WTC11 (cell line): ENCODE results near the gene CCDC195. TPM values are rescaled to one million over a fixed set of nuclear protein-coding genes. Genes with fewer than 3 reads are reported as not detected.

ENCODE experiments used
- ATAC-seq: fragments of 200-7000 bp; cut with Tn5 transposase; 2 replicates; pipeline ENCODE4 v1.10.0; 2021; ENCODE audit warnings: mild to moderate bottlenecking, moderate library complexity
- CTCF ChIA-PET: fragments of 300-600 bp; sonication (Branson Sonifier 250); formaldehyde crosslinking; loops from one replicate; lab custom pipeline; 2021; ENCODE audit warnings: antibody characterized with exemption; lab: Charles Lee
- POLR2A ChIA-PET: fragments of 350-600 bp; sonication (Branson Sonifier 250); formaldehyde crosslinking; loops from one replicate; lab custom pipeline; 2021; ENCODE audit warnings: antibody characterized with exemption; lab: Charles Lee
- DNase-seq: peaks from one replicate; pipeline ENCODE4 v3.0.0; 2021; ENCODE audit warnings: low spot score
- H3K27ac Mint-ChIP-seq: 2 replicates; pipeline ENCODE4 v1.8.0; 2021; ENCODE audit warnings: mixed read lengths
- H3K27me3 Mint-ChIP-seq: 2 replicates; pipeline ENCODE4 v1.8.0; 2021; ENCODE audit warnings: low read depth, mild to moderate bottlenecking, moderate library complexity, mixed read lengths
- H3K36me3 Mint-ChIP-seq: 2 replicates; pipeline ENCODE4 v1.8.0; 2021; ENCODE audit warnings: mixed read lengths
- H3K4me1 Mint-ChIP-seq: 2 replicates; pipeline ENCODE4 v1.8.0; 2022; ENCODE audit warnings: mixed read lengths
- H3K4me3 Mint-ChIP-seq: 2 replicates; pipeline ENCODE4 v1.8.0; 2021; ENCODE audit warnings: mild to moderate bottlenecking, moderate library complexity, mixed read lengths
- H3K9me3 Mint-ChIP-seq: 2 replicates; pipeline ENCODE4 v1.8.0; 2021; ENCODE audit warnings: mixed read lengths
- ETV6 ChIP-seq: sonication (generic); formaldehyde crosslinking; IDR thresholded peaks from 2 replicates; pipeline ENCODE4 v1.8.1; 2022; ENCODE audit warnings: mild to moderate bottlenecking, missing genetic modification reagents
- IRF2 ChIP-seq: sonication (generic); formaldehyde crosslinking; IDR thresholded peaks from 2 replicates; pipeline ENCODE4 v1.8.0; 2022; ENCODE audit warnings: low read depth, missing genetic modification reagents, borderline replicate concordance
- JAZF1 ChIP-seq: fragments of 250-450 bp; sonication (Bioruptor Pico); IDR thresholded peaks from 2 replicates; pipeline ENCODE4 v1.9.0; 2021; ENCODE audit warnings: moderate library complexity, mild to moderate bottlenecking, inconsistent platforms
- MXD4 ChIP-seq: fragments of 250-450 bp; sonication (Bioruptor Pico); IDR thresholded peaks from 2 replicates; pipeline ENCODE4 v1.8.0; 2021; ENCODE audit warnings: mild to moderate bottlenecking, moderate library complexity, borderline replicate concordance
- MYBL2 ChIP-seq: sonication (generic); formaldehyde crosslinking; IDR thresholded peaks from 2 replicates; pipeline ENCODE4 v1.8.1; 2023; ENCODE audit warnings: mild to moderate bottlenecking, moderate library complexity, missing genetic modification reagents
- NR3C1 ChIP-seq: sonication (generic); formaldehyde crosslinking; conservative IDR thresholded peaks from 2 replicates; pipeline ENCODE4 v1.8.1; 2023; ENCODE audit warnings: low read depth, mild to moderate bottlenecking, missing genetic modification reagents
- SOX15 ChIP-seq: fragments of 250-450 bp; sonication (Bioruptor Pico); IDR thresholded peaks from 2 replicates; pipeline ENCODE4 v1.9.0; 2021; ENCODE audit warnings: mild to moderate bottlenecking
- TEAD1 ChIP-seq: sonication (generic); formaldehyde crosslinking; IDR thresholded peaks from 2 replicates; pipeline ENCODE4 v1.8.0; 2022; ENCODE audit warnings: mild to moderate bottlenecking, missing genetic modification reagents
- total RNA-seq: library from RNA; stranded (reverse); gene quantifications from 3 replicates; pipeline ENCODE4 v1.2.3, GENCODE V29; 2021
- TF ChIP-seq, protein P1 (sequence below): sonication (generic); formaldehyde crosslinking; conservative IDR thresholded peaks from 2 replicates; pipeline ENCODE4 v1.8.1; 2023; ENCODE audit warnings: mild to moderate bottlenecking, low read depth, missing genetic modification reagents, moderate library complexity
- TF ChIP-seq, protein P2 (sequence below): sonication (generic); formaldehyde crosslinking; IDR thresholded peaks from 2 replicates; pipeline ENCODE4 v1.8.1; 2023; ENCODE audit warnings: mild to moderate bottlenecking, missing genetic modification reagents
- TF ChIP-seq, protein P3 (sequence below): sonication (generic); formaldehyde crosslinking; IDR thresholded peaks from 2 replicates; pipeline ENCODE4 v1.8.0; 2022; ENCODE audit warnings: mild to moderate bottlenecking, missing genetic modification reagents
- TF ChIP-seq, protein P4 (sequence below): sonication (generic); formaldehyde crosslinking; IDR thresholded peaks from 2 replicates; pipeline ENCODE4 v1.8.1; 2022; ENCODE audit warnings: missing genetic modification reagents, borderline replicate concordance
- TF ChIP-seq, protein P5 (sequence below): sonication (generic); formaldehyde crosslinking; IDR thresholded peaks from 2 replicates; pipeline ENCODE4 v1.8.1; 2023; ENCODE audit warnings: mild to moderate bottlenecking, missing genetic modification reagents
- TF ChIP-seq, protein P6 (sequence below): sonication (generic); formaldehyde crosslinking; IDR thresholded peaks from 2 replicates; pipeline ENCODE4 v1.8.0; 2022; ENCODE audit warnings: missing genetic modification reagents
- TF ChIP-seq, protein P7 (sequence below): sonication (generic); formaldehyde crosslinking; IDR thresholded peaks from 2 replicates; pipeline ENCODE4 v1.8.0; 2023; ENCODE audit warnings: missing genetic modification reagents, mild to moderate bottlenecking, borderline replicate concordance
- TF ChIP-seq, protein P8 (sequence below): sonication (generic); formaldehyde crosslinking; IDR thresholded peaks from 2 replicates; pipeline ENCODE4 v1.8.1; 2022; ENCODE audit warnings: mild to moderate bottlenecking, moderate library complexity, missing genetic modification reagents

The CCDC195 gene
- total RNA-seq, 1 experiment from 2014 or later = not detected

DNA sequence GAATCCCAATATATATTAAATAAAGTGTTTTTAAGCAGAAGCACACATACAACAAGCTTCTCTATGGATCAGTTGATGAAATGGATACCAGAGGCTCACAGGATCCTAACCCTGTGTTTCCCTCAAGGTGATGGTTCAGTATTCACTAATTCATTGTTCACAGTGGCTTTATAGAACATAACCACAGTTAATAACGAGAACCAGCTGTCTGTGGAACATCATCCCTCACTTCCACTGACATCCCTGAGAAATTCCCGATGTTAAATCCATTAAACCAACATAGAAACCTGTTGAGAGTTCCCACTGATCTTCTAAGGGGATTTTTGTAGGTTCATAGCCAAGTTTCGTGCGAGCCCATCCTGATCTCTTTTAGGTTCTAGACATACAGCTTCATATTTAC is 29.0 kb downstream of the CCDC195 start:
- H3K4me1 Mint-ChIP-seq = no peaks in the 10 kb centered on the region
- TF ChIP-seq, protein P1, sequence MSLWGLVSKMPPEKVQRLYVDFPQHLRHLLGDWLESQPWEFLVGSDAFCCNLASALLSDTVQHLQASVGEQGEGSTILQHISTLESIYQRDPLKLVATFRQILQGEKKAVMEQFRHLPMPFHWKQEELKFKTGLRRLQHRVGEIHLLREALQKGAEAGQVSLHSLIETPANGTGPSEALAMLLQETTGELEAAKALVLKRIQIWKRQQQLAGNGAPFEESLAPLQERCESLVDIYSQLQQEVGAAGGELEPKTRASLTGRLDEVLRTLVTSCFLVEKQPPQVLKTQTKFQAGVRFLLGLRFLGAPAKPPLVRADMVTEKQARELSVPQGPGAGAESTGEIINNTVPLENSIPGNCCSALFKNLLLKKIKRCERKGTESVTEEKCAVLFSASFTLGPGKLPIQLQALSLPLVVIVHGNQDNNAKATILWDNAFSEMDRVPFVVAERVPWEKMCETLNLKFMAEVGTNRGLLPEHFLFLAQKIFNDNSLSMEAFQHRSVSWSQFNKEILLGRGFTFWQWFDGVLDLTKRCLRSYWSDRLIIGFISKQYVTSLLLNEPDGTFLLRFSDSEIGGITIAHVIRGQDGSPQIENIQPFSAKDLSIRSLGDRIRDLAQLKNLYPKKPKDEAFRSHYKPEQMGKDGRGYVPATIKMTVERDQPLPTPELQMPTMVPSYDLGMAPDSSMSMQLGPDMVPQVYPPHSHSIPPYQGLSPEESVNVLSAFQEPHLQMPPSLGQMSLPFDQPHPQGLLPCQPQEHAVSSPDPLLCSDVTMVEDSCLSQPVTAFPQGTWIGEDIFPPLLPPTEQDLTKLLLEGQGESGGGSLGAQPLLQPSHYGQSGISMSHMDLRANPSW = no peak
- TF ChIP-seq, protein P2, sequence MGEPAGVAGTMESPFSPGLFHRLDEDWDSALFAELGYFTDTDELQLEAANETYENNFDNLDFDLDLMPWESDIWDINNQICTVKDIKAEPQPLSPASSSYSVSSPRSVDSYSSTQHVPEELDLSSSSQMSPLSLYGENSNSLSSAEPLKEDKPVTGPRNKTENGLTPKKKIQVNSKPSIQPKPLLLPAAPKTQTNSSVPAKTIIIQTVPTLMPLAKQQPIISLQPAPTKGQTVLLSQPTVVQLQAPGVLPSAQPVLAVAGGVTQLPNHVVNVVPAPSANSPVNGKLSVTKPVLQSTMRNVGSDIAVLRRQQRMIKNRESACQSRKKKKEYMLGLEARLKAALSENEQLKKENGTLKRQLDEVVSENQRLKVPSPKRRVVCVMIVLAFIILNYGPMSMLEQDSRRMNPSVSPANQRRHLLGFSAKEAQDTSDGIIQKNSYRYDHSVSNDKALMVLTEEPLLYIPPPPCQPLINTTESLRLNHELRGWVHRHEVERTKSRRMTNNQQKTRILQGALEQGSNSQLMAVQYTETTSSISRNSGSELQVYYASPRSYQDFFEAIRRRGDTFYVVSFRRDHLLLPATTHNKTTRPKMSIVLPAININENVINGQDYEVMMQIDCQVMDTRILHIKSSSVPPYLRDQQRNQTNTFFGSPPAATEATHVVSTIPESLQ = no peak
- TF ChIP-seq ETV6 (CRISPR knock-in tag) (no peak), JAZF1 (CRISPR knock-in tag) (no peak), NR3C1 (no peak), IRF2 (CRISPR knock-in tag) (no peak), SOX15 (no peak), TEAD1 (CRISPR knock-in tag) (no peak), MYBL2 (CRISPR knock-in tag) (no peak), MXD4 (CRISPR knock-in tag) (no peak)
- TF ChIP-seq, protein P3, sequence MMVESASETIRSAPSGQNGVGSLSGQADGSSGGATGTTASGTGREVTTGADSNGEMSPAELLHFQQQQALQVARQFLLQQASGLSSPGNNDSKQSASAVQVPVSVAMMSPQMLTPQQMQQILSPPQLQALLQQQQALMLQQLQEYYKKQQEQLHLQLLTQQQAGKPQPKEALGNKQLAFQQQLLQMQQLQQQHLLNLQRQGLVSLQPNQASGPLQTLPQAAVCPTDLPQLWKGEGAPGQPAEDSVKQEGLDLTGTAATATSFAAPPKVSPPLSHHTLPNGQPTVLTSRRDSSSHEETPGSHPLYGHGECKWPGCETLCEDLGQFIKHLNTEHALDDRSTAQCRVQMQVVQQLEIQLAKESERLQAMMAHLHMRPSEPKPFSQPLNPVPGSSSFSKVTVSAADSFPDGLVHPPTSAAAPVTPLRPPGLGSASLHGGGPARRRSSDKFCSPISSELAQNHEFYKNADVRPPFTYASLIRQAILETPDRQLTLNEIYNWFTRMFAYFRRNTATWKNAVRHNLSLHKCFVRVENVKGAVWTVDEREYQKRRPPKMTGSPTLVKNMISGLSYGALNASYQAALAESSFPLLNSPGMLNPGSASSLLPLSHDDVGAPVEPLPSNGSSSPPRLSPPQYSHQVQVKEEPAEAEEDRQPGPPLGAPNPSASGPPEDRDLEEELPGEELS (CRISPR knock-in tag) = no peak
- TF ChIP-seq, protein P4, sequence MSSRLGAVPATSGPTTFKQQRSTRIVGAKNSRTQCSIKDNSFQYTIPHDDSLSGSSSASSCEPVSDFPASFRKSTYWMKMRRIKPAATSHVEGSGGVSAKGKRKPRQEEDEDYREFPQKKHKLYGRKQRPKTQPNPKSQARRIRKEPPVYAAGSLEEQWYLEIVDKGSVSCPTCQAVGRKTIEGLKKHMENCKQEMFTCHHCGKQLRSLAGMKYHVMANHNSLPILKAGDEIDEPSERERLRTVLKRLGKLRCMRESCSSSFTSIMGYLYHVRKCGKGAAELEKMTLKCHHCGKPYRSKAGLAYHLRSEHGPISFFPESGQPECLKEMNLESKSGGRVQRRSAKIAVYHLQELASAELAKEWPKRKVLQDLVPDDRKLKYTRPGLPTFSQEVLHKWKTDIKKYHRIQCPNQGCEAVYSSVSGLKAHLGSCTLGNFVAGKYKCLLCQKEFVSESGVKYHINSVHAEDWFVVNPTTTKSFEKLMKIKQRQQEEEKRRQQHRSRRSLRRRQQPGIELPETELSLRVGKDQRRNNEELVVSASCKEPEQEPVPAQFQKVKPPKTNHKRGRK = no peak
- TF ChIP-seq, protein P5, sequence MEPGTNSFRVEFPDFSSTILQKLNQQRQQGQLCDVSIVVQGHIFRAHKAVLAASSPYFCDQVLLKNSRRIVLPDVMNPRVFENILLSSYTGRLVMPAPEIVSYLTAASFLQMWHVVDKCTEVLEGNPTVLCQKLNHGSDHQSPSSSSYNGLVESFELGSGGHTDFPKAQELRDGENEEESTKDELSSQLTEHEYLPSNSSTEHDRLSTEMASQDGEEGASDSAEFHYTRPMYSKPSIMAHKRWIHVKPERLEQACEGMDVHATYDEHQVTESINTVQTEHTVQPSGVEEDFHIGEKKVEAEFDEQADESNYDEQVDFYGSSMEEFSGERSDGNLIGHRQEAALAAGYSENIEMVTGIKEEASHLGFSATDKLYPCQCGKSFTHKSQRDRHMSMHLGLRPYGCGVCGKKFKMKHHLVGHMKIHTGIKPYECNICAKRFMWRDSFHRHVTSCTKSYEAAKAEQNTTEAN (CRISPR knock-in tag) = no peak
- TF ChIP-seq, protein P6, sequence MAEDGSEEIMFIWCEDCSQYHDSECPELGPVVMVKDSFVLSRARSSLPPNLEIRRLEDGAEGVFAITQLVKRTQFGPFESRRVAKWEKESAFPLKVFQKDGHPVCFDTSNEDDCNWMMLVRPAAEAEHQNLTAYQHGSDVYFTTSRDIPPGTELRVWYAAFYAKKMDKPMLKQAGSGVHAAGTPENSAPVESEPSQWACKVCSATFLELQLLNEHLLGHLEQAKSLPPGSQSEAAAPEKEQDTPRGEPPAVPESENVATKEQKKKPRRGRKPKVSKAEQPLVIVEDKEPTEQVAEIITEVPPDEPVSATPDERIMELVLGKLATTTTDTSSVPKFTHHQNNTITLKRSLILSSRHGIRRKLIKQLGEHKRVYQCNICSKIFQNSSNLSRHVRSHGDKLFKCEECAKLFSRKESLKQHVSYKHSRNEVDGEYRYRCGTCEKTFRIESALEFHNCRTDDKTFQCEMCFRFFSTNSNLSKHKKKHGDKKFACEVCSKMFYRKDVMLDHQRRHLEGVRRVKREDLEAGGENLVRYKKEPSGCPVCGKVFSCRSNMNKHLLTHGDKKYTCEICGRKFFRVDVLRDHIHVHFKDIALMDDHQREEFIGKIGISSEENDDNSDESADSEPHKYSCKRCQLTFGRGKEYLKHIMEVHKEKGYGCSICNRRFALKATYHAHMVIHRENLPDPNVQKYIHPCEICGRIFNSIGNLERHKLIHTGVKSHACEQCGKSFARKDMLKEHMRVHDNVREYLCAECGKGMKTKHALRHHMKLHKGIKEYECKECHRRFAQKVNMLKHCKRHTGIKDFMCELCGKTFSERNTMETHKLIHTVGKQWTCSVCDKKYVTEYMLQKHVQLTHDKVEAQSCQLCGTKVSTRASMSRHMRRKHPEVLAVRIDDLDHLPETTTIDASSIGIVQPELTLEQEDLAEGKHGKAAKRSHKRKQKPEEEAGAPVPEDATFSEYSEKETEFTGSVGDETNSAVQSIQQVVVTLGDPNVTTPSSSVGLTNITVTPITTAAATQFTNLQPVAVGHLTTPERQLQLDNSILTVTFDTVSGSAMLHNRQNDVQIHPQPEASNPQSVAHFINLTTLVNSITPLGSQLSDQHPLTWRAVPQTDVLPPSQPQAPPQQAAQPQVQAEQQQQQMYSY = no peak
- TF ChIP-seq, protein P7, sequence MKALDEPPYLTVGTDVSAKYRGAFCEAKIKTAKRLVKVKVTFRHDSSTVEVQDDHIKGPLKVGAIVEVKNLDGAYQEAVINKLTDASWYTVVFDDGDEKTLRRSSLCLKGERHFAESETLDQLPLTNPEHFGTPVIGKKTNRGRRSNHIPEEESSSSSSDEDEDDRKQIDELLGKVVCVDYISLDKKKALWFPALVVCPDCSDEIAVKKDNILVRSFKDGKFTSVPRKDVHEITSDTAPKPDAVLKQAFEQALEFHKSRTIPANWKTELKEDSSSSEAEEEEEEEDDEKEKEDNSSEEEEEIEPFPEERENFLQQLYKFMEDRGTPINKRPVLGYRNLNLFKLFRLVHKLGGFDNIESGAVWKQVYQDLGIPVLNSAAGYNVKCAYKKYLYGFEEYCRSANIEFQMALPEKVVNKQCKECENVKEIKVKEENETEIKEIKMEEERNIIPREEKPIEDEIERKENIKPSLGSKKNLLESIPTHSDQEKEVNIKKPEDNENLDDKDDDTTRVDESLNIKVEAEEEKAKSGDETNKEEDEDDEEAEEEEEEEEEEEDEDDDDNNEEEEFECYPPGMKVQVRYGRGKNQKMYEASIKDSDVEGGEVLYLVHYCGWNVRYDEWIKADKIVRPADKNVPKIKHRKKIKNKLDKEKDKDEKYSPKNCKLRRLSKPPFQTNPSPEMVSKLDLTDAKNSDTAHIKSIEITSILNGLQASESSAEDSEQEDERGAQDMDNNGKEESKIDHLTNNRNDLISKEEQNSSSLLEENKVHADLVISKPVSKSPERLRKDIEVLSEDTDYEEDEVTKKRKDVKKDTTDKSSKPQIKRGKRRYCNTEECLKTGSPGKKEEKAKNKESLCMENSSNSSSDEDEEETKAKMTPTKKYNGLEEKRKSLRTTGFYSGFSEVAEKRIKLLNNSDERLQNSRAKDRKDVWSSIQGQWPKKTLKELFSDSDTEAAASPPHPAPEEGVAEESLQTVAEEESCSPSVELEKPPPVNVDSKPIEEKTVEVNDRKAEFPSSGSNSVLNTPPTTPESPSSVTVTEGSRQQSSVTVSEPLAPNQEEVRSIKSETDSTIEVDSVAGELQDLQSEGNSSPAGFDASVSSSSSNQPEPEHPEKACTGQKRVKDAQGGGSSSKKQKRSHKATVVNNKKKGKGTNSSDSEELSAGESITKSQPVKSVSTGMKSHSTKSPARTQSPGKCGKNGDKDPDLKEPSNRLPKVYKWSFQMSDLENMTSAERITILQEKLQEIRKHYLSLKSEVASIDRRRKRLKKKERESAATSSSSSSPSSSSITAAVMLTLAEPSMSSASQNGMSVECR = no peak
- TF ChIP-seq, protein P8, sequence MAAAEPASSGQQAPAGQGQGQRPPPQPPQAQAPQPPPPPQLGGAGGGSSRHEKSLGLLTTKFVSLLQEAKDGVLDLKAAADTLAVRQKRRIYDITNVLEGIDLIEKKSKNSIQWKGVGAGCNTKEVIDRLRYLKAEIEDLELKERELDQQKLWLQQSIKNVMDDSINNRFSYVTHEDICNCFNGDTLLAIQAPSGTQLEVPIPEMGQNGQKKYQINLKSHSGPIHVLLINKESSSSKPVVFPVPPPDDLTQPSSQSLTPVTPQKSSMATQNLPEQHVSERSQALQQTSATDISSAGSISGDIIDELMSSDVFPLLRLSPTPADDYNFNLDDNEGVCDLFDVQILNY (CRISPR knock-in tag) = no peak
- no peak overlapping the region for H3K27ac Mint-ChIP-seq
- H3K4me3 Mint-ChIP-seq = no peak overlapping the region
- DNase-seq = no peak
- POLR2A ChIA-PET = no interaction called here
- CTCF ChIA-PET = no interaction called here
- H3K27me3 Mint-ChIP-seq = no peaks in the 10 kb centered on the region
- no peaks in the 10 kb centered on the region for H3K9me3 Mint-ChIP-seq
- no peak for ATAC-seq
- no peaks in the 10 kb centered on the region for H3K36me3 Mint-ChIP-seq
